ENCODE measurements around the gene ANO6.

GRCh38 chr12:45473636-45474035 is 257.7 kb downstream of the ANO6 start:
- no peak for TF ChIP-seq CTCF (conservative IDR thresholded peaks at IDR 0.05 in 1 of 2, IDR thresholded peaks at IDR 0.05 in 1 of 2; ENCODE audit: extremely low read depth in 1 of 2, insufficient read depth in 1 of 2, low read depth in 1 of 2, low read length in 2 of 2)
- TF ChIP-seq EZH2 (IDR thresholded peaks at IDR 0.05; ENCODE audit: borderline replicate concordance, low read length): no peak

Data from mammary epithelial cell (primary cell).